A549 (cell line): Measurements from ENCODE around the gene CBFA2T3.

Experiments used
- EHMT2 ChIP-seq: fragments of 200-600 bp; sonication (generic); IDR thresholded peaks from 2 replicates; pipeline ENCODE4 v1.6.1; 2016; ENCODE audit warnings: antibody characterized with exemption, low read depth, mild to moderate bottlenecking, moderate library complexity
- EP300 ChIP-seq, 2 experiments: fragments of >200 bp; sonication (Bioruptor Twin); formaldehyde crosslinking; IDR thresholded peaks; 2 replicates in 1 of 2; 3 replicates in 1 of 2; pipeline ENCODE4 v1.6.1; 2016 to 2017
- HDAC2 ChIP-seq: fragments of 200-600 bp; sonication (generic); IDR thresholded peaks from 2 replicates; pipeline ENCODE4 v1.6.1; 2016
- PHF8 ChIP-seq: fragments of 200-600 bp; sonication (generic); IDR thresholded peaks from 2 replicates; pipeline ENCODE4 v1.6.1; 2016; ENCODE audit warnings: low read depth, mild to moderate bottlenecking, antibody characterized with exemption, moderate library complexity, borderline replicate concordance
- POLR2A ChIP-seq: IDR thresholded peaks from 2 replicates; pipeline ENCODE4 v1.6.1; 2012; ENCODE audit warnings: mild to moderate bottlenecking, low read length
- RFX5 ChIP-seq: fragments of 450-650 bp; IDR thresholded peaks from 2 replicates; pipeline ENCODE4 v1.7.1; 2014; ENCODE audit warnings: antibody characterized with exemption, mild to moderate bottlenecking, moderate library complexity
- SREBF2 ChIP-seq: fragments of 450-650 bp; IDR thresholded peaks from 2 replicates; pipeline ENCODE4 v1.6.1; 2014; ENCODE audit warnings: mild to moderate bottlenecking, moderate library complexity
- ZC3H11A ChIP-seq: fragments of 450-650 bp; IDR thresholded peaks from 2 replicates; pipeline ENCODE4 v1.6.1; 2014; ENCODE audit warnings: antibody characterized with exemption, mild to moderate bottlenecking
- TF ChIP-seq, protein P1 (sequence below): fragments of 450-650 bp; IDR thresholded peaks from 2 replicates; pipeline ENCODE4 v1.6.1; 2014; ENCODE audit warnings: antibody characterized with exemption
- TF ChIP-seq, protein P2 (sequence below): fragments of >200 bp; sonication (Bioruptor Twin); formaldehyde crosslinking; IDR thresholded peaks from 3 replicates; pipeline ENCODE4 v1.5.1; 2016

DNA sequence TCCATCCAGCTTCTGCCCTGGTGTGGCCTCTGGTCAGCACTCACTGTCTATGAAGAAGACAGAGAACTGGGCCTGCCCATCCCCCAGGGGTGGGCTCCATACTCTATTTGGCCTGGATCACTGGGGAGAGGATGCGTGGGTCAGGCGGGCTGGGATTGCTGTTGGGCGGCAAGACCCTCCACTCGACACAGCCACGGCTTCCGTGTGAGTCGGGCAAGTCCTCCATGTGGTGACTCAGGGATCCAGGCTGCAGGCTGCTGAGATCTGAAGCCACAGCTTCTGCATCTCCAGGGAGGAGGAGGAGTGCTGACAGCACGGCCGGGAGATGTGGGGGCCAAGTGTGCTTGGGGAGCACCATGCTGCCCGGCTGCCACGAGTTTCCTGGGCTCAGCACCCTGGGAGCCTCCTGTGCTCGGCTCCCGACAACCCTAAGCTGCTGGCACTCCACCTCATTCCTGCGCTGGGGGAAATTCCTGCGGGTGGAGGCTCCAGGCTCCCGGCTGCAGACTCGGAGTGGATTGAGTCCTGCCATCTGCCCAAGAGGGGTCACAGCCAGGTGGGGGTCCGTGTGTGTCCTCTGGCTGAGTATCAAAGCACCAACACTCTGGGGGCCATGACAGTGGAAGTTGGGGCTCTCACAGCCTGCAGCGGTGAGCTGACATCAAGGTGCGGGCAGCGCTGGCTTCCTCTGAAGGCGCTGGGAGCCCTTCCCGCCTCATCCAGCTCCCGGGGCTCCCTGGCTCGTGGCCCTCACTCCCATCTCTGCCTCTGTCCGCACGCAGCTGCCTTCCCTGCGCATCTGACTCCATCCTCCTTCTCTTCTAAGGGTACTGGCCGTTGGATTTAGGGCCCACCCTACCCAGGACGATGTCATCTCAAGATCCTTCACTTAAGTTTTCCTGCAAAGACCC, 24.4 kb upstream of the CBFA2T3 start:
- TF ChIP-seq EHMT2 = no peak
- TF ChIP-seq RFX5 = no peak
- no peak for TF ChIP-seq ZC3H11A
- TF ChIP-seq, protein P1, sequence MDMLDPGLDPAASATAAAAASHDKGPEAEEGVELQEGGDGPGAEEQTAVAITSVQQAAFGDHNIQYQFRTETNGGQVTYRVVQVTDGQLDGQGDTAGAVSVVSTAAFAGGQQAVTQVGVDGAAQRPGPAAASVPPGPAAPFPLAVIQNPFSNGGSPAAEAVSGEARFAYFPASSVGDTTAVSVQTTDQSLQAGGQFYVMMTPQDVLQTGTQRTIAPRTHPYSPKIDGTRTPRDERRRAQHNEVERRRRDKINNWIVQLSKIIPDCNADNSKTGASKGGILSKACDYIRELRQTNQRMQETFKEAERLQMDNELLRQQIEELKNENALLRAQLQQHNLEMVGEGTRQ = no peak
- TF ChIP-seq POLR2A = no peak
- no peak for TF ChIP-seq HDAC2
- no peak for TF ChIP-seq EP300 (IDR thresholded peaks at IDR 0.05)
- no peak for TF ChIP-seq PHF8
- TF ChIP-seq, protein P2, sequence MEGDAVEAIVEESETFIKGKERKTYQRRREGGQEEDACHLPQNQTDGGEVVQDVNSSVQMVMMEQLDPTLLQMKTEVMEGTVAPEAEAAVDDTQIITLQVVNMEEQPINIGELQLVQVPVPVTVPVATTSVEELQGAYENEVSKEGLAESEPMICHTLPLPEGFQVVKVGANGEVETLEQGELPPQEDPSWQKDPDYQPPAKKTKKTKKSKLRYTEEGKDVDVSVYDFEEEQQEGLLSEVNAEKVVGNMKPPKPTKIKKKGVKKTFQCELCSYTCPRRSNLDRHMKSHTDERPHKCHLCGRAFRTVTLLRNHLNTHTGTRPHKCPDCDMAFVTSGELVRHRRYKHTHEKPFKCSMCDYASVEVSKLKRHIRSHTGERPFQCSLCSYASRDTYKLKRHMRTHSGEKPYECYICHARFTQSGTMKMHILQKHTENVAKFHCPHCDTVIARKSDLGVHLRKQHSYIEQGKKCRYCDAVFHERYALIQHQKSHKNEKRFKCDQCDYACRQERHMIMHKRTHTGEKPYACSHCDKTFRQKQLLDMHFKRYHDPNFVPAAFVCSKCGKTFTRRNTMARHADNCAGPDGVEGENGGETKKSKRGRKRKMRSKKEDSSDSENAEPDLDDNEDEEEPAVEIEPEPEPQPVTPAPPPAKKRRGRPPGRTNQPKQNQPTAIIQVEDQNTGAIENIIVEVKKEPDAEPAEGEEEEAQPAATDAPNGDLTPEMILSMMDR = no peak
- TF ChIP-seq SREBF2 = no peak
